KMS-11 (cell line): ENCODE results near the gene MS4A15.

Experiments
- H2AFZ ChIP-seq: fragments of 200-600 bp; sonication (generic); 2 replicates; pipeline ENCODE4 v1.6.1; 2016; ENCODE audit warnings: antibody characterized with exemption, mixed run types, low read depth
- H3K27ac ChIP-seq: fragments of 200-600 bp; sonication (generic); 2 replicates; pipeline ENCODE4 v1.6.1; 2016; ENCODE audit warnings: mild to moderate bottlenecking, mixed run types
- H3K27me3 ChIP-seq: fragments of 200-600 bp; sonication (generic); 2 replicates; pipeline ENCODE4 v1.6.1; 2017; ENCODE audit warnings: mild to moderate bottlenecking, low read depth, mixed run types, moderate library complexity; ENCODE audit not compliant: insufficient read depth
- H3K36me3 ChIP-seq: fragments of 200-600 bp; sonication (generic); 2 replicates; pipeline ENCODE4 v1.6.1; 2017; ENCODE audit warnings: mild to moderate bottlenecking, mixed run types; ENCODE audit not compliant: insufficient read depth
- H3K4me1 ChIP-seq: fragments of 200-600 bp; sonication (generic); 2 replicates; pipeline ENCODE4 v1.6.1; 2016; ENCODE audit warnings: mild to moderate bottlenecking, low read depth, mixed run types; ENCODE audit not compliant: poor library complexity, severe bottlenecking
- H3K4me2 ChIP-seq: fragments of 200-600 bp; sonication (generic); 2 replicates; pipeline ENCODE4 v1.7.0; 2016; ENCODE audit warnings: mild to moderate bottlenecking, mixed run types
- H3K4me3 ChIP-seq: fragments of 200-600 bp; sonication (generic); IDR thresholded peaks from 2 replicates; pipeline ENCODE4 v1.6.1; 2017; ENCODE audit warnings: low read depth, low read length, mixed read lengths; ENCODE audit not compliant: insufficient read depth
- H3K79me2 ChIP-seq: fragments of 200-600 bp; sonication (generic); 2 replicates; pipeline ENCODE4 v1.6.1; 2016; ENCODE audit warnings: low read depth, mixed run types; ENCODE audit not compliant: insufficient read depth
- H3K9ac ChIP-seq: fragments of 200-600 bp; sonication (generic); 2 replicates; pipeline ENCODE4 v1.6.1; 2016; ENCODE audit warnings: mild to moderate bottlenecking, mixed run types
- H4K20me1 ChIP-seq: fragments of 200-600 bp; sonication (generic); 2 replicates; pipeline ENCODE4 v1.6.1; 2016; ENCODE audit warnings: mild to moderate bottlenecking, mixed run types; ENCODE audit not compliant: insufficient read depth
- TF ChIP-seq, protein P1 (sequence below): fragments of 200-600 bp; sonication (generic); conservative IDR thresholded peaks from 2 replicates; pipeline ENCODE4 v1.6.1; 2017; ENCODE audit warnings: low read depth, mild to moderate bottlenecking, antibody characterized with exemption, low read length, moderate library complexity, mixed read lengths

The MS4A15 gene

DNA sequence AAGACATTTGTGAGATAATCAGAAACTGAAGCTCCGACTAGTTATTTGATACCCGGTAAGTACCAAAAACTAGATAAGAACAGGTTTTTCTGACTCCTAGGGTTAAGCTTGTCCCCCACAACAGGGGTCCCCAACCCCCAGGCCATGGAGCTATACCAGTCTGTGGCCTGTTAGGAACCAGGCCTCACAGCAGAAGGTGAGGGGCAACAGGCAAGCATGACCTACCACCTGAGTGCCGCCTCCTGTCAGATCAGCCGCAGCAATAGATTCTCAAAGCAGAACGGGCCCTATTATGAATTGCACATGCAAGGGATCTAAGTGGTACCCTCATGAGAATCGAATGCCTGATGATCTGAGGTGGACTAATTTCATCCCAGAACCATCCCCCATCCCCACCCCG, 27.2 kb downstream of the MS4A15 start:
- TF ChIP-seq, protein P1, sequence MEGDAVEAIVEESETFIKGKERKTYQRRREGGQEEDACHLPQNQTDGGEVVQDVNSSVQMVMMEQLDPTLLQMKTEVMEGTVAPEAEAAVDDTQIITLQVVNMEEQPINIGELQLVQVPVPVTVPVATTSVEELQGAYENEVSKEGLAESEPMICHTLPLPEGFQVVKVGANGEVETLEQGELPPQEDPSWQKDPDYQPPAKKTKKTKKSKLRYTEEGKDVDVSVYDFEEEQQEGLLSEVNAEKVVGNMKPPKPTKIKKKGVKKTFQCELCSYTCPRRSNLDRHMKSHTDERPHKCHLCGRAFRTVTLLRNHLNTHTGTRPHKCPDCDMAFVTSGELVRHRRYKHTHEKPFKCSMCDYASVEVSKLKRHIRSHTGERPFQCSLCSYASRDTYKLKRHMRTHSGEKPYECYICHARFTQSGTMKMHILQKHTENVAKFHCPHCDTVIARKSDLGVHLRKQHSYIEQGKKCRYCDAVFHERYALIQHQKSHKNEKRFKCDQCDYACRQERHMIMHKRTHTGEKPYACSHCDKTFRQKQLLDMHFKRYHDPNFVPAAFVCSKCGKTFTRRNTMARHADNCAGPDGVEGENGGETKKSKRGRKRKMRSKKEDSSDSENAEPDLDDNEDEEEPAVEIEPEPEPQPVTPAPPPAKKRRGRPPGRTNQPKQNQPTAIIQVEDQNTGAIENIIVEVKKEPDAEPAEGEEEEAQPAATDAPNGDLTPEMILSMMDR, result no peak
- no peaks in the 10 kb centered on the region for H3K27me3 ChIP-seq

DNA sequence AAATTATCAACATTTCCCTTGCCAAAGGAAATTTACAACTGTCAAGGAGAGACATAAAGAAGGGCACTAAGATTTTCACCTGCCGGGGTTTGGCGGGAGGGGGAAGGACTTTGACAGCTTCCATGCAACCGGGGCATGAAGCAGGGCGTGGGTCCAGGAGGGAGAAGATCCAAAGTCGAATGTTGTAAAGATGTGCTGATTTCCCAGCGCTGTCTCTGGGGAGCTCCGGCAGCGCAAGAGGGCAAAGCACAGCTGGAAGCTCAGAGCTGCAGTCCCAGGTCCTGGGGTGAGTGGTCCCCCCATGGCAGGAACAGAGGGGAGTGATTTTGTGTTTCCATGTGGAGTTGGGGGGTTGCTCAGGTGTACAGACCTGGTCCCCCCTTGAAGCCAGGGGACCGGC, 28.5 kb downstream of the MS4A15 start, which contains the start of gene MS4A10:
TSS of gene MS4A10 (plus strand) at position 198 of the 400 bp plus-strand sequence. CDS start 5,003 bp downstream, outside the sequence.
- Histone ChIP-seq H3K79me2 (no peaks in the 10 kb centered on the region), H3K4me3 (no peak within 1 kb of the TSS), H3K9ac (no peak within 1 kb of the TSS), H3K27ac (no peak within 1 kb of the TSS), H4K20me1 (no peaks in the 10 kb centered on the region), H3K4me2 (no peak within 1 kb of the TSS), H2AFZ (no peak within 1 kb of the TSS), H3K27me3 (no peaks in the 10 kb centered on the region), H3K4me1 (no peaks in the 10 kb centered on the region), H3K36me3 (no peaks in the 10 kb centered on the region)
- TF ChIP-seq, protein P1, result no peak

More for the DNA sequence above, 27.2 kb downstream of the MS4A15 start:
- Histone ChIP-seq H3K36me3 (no peaks in the 10 kb centered on the region), H3K4me2 (no peak overlapping the region), H2AFZ (no peak overlapping the region), H3K4me1 (no peaks in the 10 kb centered on the region), H3K27ac (no peak overlapping the region), H4K20me1 (no peaks in the 10 kb centered on the region), H3K4me3 (no peak overlapping the region), H3K9ac (no peak overlapping the region), H3K79me2 (no peaks in the 10 kb centered on the region)

DNA sequence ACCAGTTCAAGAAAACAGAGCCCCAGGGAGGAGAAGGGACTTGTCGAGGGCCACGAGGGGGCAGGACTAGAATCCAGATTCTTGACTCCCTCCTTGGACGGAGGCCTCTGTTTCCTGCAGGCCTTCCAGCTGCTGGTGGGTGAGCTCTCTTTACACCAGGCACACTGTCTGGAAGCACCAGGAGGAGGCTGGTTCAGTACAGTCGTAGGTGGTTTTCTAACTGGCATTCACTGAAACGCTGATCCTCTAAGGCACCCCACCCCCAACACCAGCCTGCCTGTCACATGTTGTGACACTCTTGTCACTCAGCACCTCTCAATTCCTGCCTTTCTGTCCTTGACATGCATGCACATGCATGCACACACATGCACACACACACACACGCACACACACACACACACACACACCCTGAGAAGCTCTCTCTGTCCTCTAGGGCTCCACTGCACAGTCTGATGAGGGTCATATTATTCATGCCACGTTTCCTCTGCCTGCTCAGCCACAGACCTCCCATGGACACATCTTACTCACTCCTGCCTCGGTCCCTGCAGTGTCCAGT, 29.2 kb downstream of the MS4A15 start:
- Histone ChIP-seq H3K27ac (no peak overlapping the region), H3K4me2 (no peak overlapping the region), H3K4me1 (no peaks in the 10 kb centered on the region), H3K79me2 (no peaks in the 10 kb centered on the region), H3K27me3 (no peaks in the 10 kb centered on the region), H2AFZ (no peak overlapping the region), H4K20me1 (no peaks in the 10 kb centered on the region), H3K9ac (no peak overlapping the region), H3K36me3 (no peaks in the 10 kb centered on the region), H3K4me3 (no peak overlapping the region)
- TF ChIP-seq, protein P1, result no peak

DNA sequence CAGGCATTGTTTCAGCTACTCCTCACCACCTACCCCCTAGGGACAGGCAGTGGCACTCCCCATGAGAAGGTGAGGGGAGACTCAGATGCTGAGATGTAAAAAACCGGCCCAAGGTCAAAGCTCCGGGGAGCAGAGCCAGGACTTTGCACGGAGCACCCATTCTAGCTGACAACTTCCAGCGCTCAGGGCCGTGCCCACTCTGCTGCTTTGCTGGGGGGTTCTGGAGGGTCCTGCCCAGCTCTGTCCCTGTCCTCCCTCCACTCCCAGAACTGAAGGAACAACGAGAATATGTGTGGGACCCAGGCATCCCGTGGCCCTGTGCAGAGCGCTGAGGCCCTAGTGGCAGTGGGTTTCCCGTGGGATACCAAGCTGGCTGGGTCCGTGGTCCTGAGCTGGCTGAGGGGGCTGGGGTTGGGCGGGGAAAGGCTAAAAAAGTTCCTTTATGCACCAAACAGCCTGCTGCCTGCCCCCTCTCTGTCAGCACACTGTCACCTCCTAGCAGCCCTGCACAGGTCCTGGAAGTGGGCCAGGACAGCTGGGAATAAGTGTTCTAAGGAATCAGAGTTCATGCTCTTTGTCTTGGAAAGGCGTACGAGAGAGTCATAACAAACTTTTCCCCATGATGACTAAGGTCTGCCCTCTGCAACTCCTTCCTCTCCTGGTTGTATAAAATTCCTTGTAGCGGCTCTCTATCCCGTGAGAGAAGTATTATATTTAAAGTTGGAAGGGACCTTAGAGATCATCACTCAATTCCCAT, 30.3 kb downstream of the MS4A15 start:
- H4K20me1 ChIP-seq, result no peaks in the 10 kb centered on the region
- no peaks in the 10 kb centered on the region for H3K36me3 ChIP-seq
- H3K27ac ChIP-seq, result no peak overlapping the region
- no peaks in the 10 kb centered on the region for H3K27me3 ChIP-seq
- H2AFZ ChIP-seq, result no peak overlapping the region
- no peaks in the 10 kb centered on the region for H3K79me2 ChIP-seq
- no peak overlapping the region for H3K9ac ChIP-seq
- H3K4me2 ChIP-seq, result no peak overlapping the region
- H3K4me1 ChIP-seq, result no peaks in the 10 kb centered on the region
- H3K4me3 ChIP-seq, result no peak overlapping the region
- TF ChIP-seq, protein P1, result no peak
